Subcutaneous abdominal adipose tissue (tissue), 5 donors: ENCODE measurements around the gene TXNL1.

Experiments
- H3K27ac ChIP-seq: one replicate; pipeline ENCODE4 v1.7.0; 2013; ENCODE audit warnings: low read depth, mild to moderate bottlenecking, inconsistent platforms, low read length, moderate library complexity
- H3K27me3 ChIP-seq, 5 donors: one replicate each; pipeline ENCODE4 v1.7.0; 2013; ENCODE audit warnings: low read length in 5 of 5, inconsistent platforms in 1 of 5; ENCODE audit not compliant: control insufficient read depth in 5 of 5, insufficient read depth in 4 of 5
- H3K36me3 ChIP-seq, 5 donors: one replicate each; pipeline ENCODE4 v1.7.0; 2013; ENCODE audit warnings: low read length in 5 of 5; ENCODE audit not compliant: control insufficient read depth in 5 of 5, insufficient read depth in 5 of 5
- H3K4me1 ChIP-seq, 5 donors: one replicate each; pipeline ENCODE4 v1.7.0; 2013; ENCODE audit warnings: low read length in 5 of 5, mild to moderate bottlenecking in 3 of 5, moderate library complexity in 1 of 5; ENCODE audit not compliant: control insufficient read depth in 5 of 5, insufficient read depth in 5 of 5
- H3K4me3 ChIP-seq, 5 donors: one replicate each; pipeline ENCODE4 v1.7.0; 2013; ENCODE audit warnings: low read length in 5 of 5, low read depth in 1 of 5
- H3K9ac ChIP-seq, 5 donors: one replicate each; pipeline ENCODE4 v1.7.0; 2013; ENCODE audit warnings: low read length in 5 of 5, mild to moderate bottlenecking in 4 of 5, moderate library complexity in 3 of 5
- H3K9me3 ChIP-seq, 5 donors: one replicate each; pipeline ENCODE4 v1.7.0; 2013; ENCODE audit warnings: low read length in 5 of 5; ENCODE audit not compliant: control insufficient read depth in 5 of 5
- donor health status: healthy.
- donor health status: healthy.
- donor health status: healthy.
- donor health status: healthy.
- donor health status: healthy.

The TXNL1 gene

GRCh38 chr18:56638232-56639103 lies at the start of gene TXNL1:
Gene TXNL1, minus strand, starts transcription at chr18:56638592. Its CDS starts 152 bp downstream, at chr18:56638440.
- peaks cover 0 to 5% (median 0%) of the 10 kb centered on the region in 5 donors for H3K36me3 ChIP-seq
- H3K27me3 ChIP-seq: no peaks in the 10 kb centered on the region
- no peaks in the 10 kb centered on the region for H3K9me3 ChIP-seq
- peaks cover 5 to 37% (median 34%) of the 10 kb centered on the region in 5 donors for H3K4me1 ChIP-seq
- H3K27ac ChIP-seq: peak within 1 kb of the TSS; percentile 98
- peak within 1 kb of the TSS; percentile 92 to 99 (median 99) for H3K9ac ChIP-seq
- peak within 1 kb of the TSS; percentile 90 to 97 (median 93) for H3K4me3 ChIP-seq

GRCh38 chr18:56684277-56684676 lies 45.9 kb upstream of the TXNL1 start:
- Histone ChIP-seq H3K9me3 (no peaks in the 10 kb centered on the region), H3K27ac (no peak overlapping the region), H3K27me3 (no peaks in the 10 kb centered on the region), H3K36me3 (peaks cover 16 to 48% (median 29%) of the 10 kb centered on the region in 5 donors), H3K4me3 (no peak overlapping the region), H3K4me1 (no peaks in the 10 kb centered on the region), H3K9ac (no peak overlapping the region)

- H3K4me3 ChIP-seq: no peak overlapping the region
- H3K4me1 ChIP-seq: no peaks in the 10 kb centered on the region
- H3K9me3 ChIP-seq: no peaks in the 10 kb centered on the region
- H3K36me3 ChIP-seq: peaks cover 3 to 26% (median 15%) of the 10 kb centered on the region in 5 donors
- H3K27ac ChIP-seq: no peak overlapping the region
- H3K9ac ChIP-seq: no peak overlapping the region
- no peaks in the 10 kb centered on the region for H3K27me3 ChIP-seq
Observed at GRCh38 chr18:56678836-56679565, 40.6 kb upstream of the TXNL1 start.

GRCh38 chr18:56676639-56677038 lies 38.2 kb upstream of the TXNL1 start:
- Histone ChIP-seq H3K4me1 (peaks cover 0 to 3% (median 0%) of the 10 kb centered on the region in 5 donors), H3K4me3 (no peak overlapping the region), H3K27ac (no peak overlapping the region), H3K9ac (no peak overlapping the region), H3K27me3 (no peaks in the 10 kb centered on the region), H3K36me3 (peaks cover 3 to 14% (median 8%) of the 10 kb centered on the region in 5 donors), H3K9me3 (no peaks in the 10 kb centered on the region)

GRCh38 chr18:56672981-56673380 lies 34.6 kb upstream of the TXNL1 start:
- no peak overlapping the region for H3K9ac ChIP-seq
- no peak overlapping the region for H3K4me3 ChIP-seq
- no peaks in the 10 kb centered on the region for H3K27me3 ChIP-seq
- no peaks in the 10 kb centered on the region for H3K9me3 ChIP-seq
- H3K4me1 ChIP-seq: peaks cover 0 to 3% (median 0%) of the 10 kb centered on the region in 5 donors
- H3K36me3 ChIP-seq: peaks cover 0 to 12% (median 8%) of the 10 kb centered on the region in 5 donors
- H3K27ac ChIP-seq: no peak overlapping the region

- H3K4me1 ChIP-seq: peaks cover 0 to 3% (median 0%) of the 10 kb centered on the region in 5 donors
- peaks cover 0 to 12% (median 8%) of the 10 kb centered on the region in 5 donors for H3K36me3 ChIP-seq
Observed at GRCh38 chr18:56672391-56672790, 34.0 kb upstream of the TXNL1 start.

GRCh38 chr18:56662902-56663301 lies 24.5 kb upstream of the TXNL1 start:
- no peak overlapping the region for H3K9ac ChIP-seq
- no peaks in the 10 kb centered on the region for H3K9me3 ChIP-seq
- H3K36me3 ChIP-seq: no peaks in the 10 kb centered on the region
- H3K4me1 ChIP-seq: peaks cover 0 to 5% (median 0%) of the 10 kb centered on the region in 5 donors
- no peaks in the 10 kb centered on the region for H3K27me3 ChIP-seq
- no peak overlapping the region for H3K4me3 ChIP-seq
- H3K27ac ChIP-seq: no peak overlapping the region

More at GRCh38 chr18:56672391-56672790, 34.0 kb upstream of the TXNL1 start:
- no peak overlapping the region for H3K4me3 ChIP-seq
- H3K9me3 ChIP-seq: no peaks in the 10 kb centered on the region
- no peak overlapping the region for H3K27ac ChIP-seq
- no peak overlapping the region for H3K9ac ChIP-seq
- H3K27me3 ChIP-seq: no peaks in the 10 kb centered on the region

GRCh38 chr18:56662502-56662901 lies 24.1 kb upstream of the TXNL1 start:
- peaks cover 0 to 5% (median 0%) of the 10 kb centered on the region in 5 donors for H3K4me1 ChIP-seq
- no peak overlapping the region for H3K9ac ChIP-seq
- H3K36me3 ChIP-seq: peaks cover 0 to 2% (median 0%) of the 10 kb centered on the region in 5 donors
- H3K27me3 ChIP-seq: no peaks in the 10 kb centered on the region
- no peaks in the 10 kb centered on the region for H3K9me3 ChIP-seq
- H3K4me3 ChIP-seq: no peak overlapping the region
- no peak overlapping the region for H3K27ac ChIP-seq

GRCh38 chr18:56662063-56662408 lies 23.6 kb upstream of the TXNL1 start:
- peaks cover 0 to 3% (median 0%) of the 10 kb centered on the region in 5 donors for H3K36me3 ChIP-seq
- no peaks in the 10 kb centered on the region for H3K9me3 ChIP-seq
- H3K4me1 ChIP-seq: peaks cover 0 to 3% (median 0%) of the 10 kb centered on the region in 5 donors
- no peaks in the 10 kb centered on the region for H3K27me3 ChIP-seq
- H3K27ac ChIP-seq: no peak overlapping the region
- no peak overlapping the region for H3K9ac ChIP-seq
- H3K4me3 ChIP-seq: no peak overlapping the region
